ENCODE data around the gene PAM.
"Not testable (repeated sequence)": the region's sequence is repeated elsewhere in the genome, so short reads cannot be mapped to it uniquely, and the experiment has no call there.

PAM gene

GRCh38 chr5:102737805-102738469 is 17.2 kb upstream of the PAM start:
- no peak overlapping the region for H3K4me3 ChIP-seq
- H3K4me1 ChIP-seq = no peaks in the 10 kb centered on the region
- no peak for DNase-seq (ENCODE audit: low spot score in 2 of 2)
- in situ Hi-C loops (cut with MboI; ENCODE audit: low sequenced_read_pairs) = no loop called here
- no peaks in the 10 kb centered on the region; the same call in 1 of the 2 replicates for H3K27me3 ChIP-seq (ENCODE audit: low read depth)
- no peaks in the 10 kb centered on the region for H3K9me3 ChIP-seq
- no peaks in the 10 kb centered on the region for H3K36me3 ChIP-seq (replicated peaks)

GRCh38 chr5:102740515-102740914 is 14.6 kb upstream of the PAM start:
- in situ Hi-C loops (cut with MboI; ENCODE audit: low sequenced_read_pairs) = no loop called here
- no peaks in the 10 kb centered on the region for H3K27me3 ChIP-seq (ENCODE audit: low read depth)
- no peaks in the 10 kb centered on the region for H3K4me1 ChIP-seq
- DNase-seq (ENCODE audit: low spot score in 2 of 2) = no peak
- no peak overlapping the region for H3K4me3 ChIP-seq
- H3K36me3 ChIP-seq (replicated peaks) = no peaks in the 10 kb centered on the region
- H3K9me3 ChIP-seq = no peaks in the 10 kb centered on the region

- Histone ChIP-seq H3K36me3 (replicated peaks) (no peaks in the 10 kb centered on the region), H3K27me3 (ENCODE audit: low read depth) (no peaks in the 10 kb centered on the region), H3K4me1 (no peaks in the 10 kb centered on the region), H3K9me3 (no peaks in the 10 kb centered on the region), H3K4me3 (no peak overlapping the region)
- no peak for DNase-seq (ENCODE audit: low spot score in 2 of 2)
- in situ Hi-C loops (cut with MboI; ENCODE audit: low sequenced_read_pairs) = no loop called here
These were observed 12.9 kb upstream of the PAM start for GRCh38 chr5:102742215-102742614.

GRCh38 chr5:102743900-102744299 is 11.2 kb upstream of the PAM start:
- no peaks in the 10 kb centered on the region for H3K9me3 ChIP-seq
- no peaks in the 10 kb centered on the region for H3K4me1 ChIP-seq
- no peak overlapping the region for H3K4me3 ChIP-seq
- in situ Hi-C loops (cut with MboI; ENCODE audit: low sequenced_read_pairs) = no loop called here
- H3K36me3 ChIP-seq (replicated peaks) = no peaks in the 10 kb centered on the region
- peaks cover 4% of the 10 kb centered on the region for H3K27me3 ChIP-seq (ENCODE audit: low read depth)
- no peak for DNase-seq (ENCODE audit: low spot score in 2 of 2)

GRCh38 chr5:102747386-102748166 is 7.5 kb upstream of the PAM start:
- Histone ChIP-seq H3K36me3 (replicated peaks) (no peaks in the 10 kb centered on the region), H3K4me1 (no peaks in the 10 kb centered on the region), H3K4me3 (no peak overlapping the region), H3K9me3 (no peaks in the 10 kb centered on the region), H3K27me3 (ENCODE audit: low read depth) (peaks cover 4% of the 10 kb centered on the region)
- in situ Hi-C loops (cut with MboI; ENCODE audit: low sequenced_read_pairs) = no loop called here
- no peak for DNase-seq (ENCODE audit: low spot score in 2 of 2)

GRCh38 chr5:102749416-102750030 is 5.6 kb upstream of the PAM start:
- no peaks in the 10 kb centered on the region for H3K36me3 ChIP-seq (replicated peaks)
- no peak overlapping the region for H3K4me3 ChIP-seq
- H3K9me3 ChIP-seq = no peaks in the 10 kb centered on the region
- no peak for DNase-seq (ENCODE audit: low spot score in 2 of 2)
- peaks cover 4% of the 10 kb centered on the region for H3K27me3 ChIP-seq (ENCODE audit: low read depth)
- in situ Hi-C loops (cut with MboI; ENCODE audit: low sequenced_read_pairs) = no loop called here
- peaks cover 2% of the 10 kb centered on the region for H3K4me1 ChIP-seq

- Histone ChIP-seq H3K4me3 (no peak overlapping the region), H3K9me3 (no peaks in the 10 kb centered on the region), H3K4me1 (peaks cover 3% of the 10 kb centered on the region), H3K36me3 (replicated peaks) (no peaks in the 10 kb centered on the region), H3K27me3 (ENCODE audit: low read depth) (peaks cover 4% of the 10 kb centered on the region)
- in situ Hi-C loops (cut with MboI; ENCODE audit: low sequenced_read_pairs) = no loop called here
- DNase-seq (ENCODE audit: low spot score in 2 of 2) = no peak
These were observed 4.8 kb upstream of the PAM start for GRCh38 chr5:102750151-102750834.

- H3K4me1 ChIP-seq = peaks cover 12% of the 10 kb centered on the region
- in situ Hi-C loops (cut with MboI; ENCODE audit: low sequenced_read_pairs); H3K4me3 ChIP-seq; H3K36me3 ChIP-seq (replicated peaks); H3K27me3 ChIP-seq (ENCODE audit: low read depth); DNase-seq (ENCODE audit: low spot score in 2 of 2); H3K9me3 ChIP-seq: not testable (repeated sequence)
These were observed 3.2 kb upstream of the PAM start for GRCh38 chr5:102751903-102752376.

GRCh38 chr5:102753889-102754766 is 977 bp upstream of the PAM start:
- in situ Hi-C loops (cut with MboI; ENCODE audit: low sequenced_read_pairs) = no loop called here
- Histone ChIP-seq H3K4me3 (peak overlapping the region; percentile 58), H3K27me3 (ENCODE audit: low read depth) (no peaks in the 10 kb centered on the region), H3K4me1 (peaks cover 20% of the 10 kb centered on the region), H3K9me3 (no peaks in the 10 kb centered on the region), H3K36me3 (replicated peaks) (no peaks in the 10 kb centered on the region)
- DNase-seq (ENCODE audit: low spot score in 2 of 2) = no peak

GRCh38 chr5:102755686-102756371 is 724 bp downstream of the PAM start:
- Histone ChIP-seq H3K4me1 (peaks cover 20% of the 10 kb centered on the region), H3K27me3 (ENCODE audit: low read depth) (no peaks in the 10 kb centered on the region), H3K4me3 (peak overlapping the region; percentile 58), H3K36me3 (replicated peaks) (no peaks in the 10 kb centered on the region), H3K9me3 (no peaks in the 10 kb centered on the region)
- DNase-seq (ENCODE audit: low spot score in 2 of 2) = peak; percentile 44 to 63
- in situ Hi-C loops (cut with MboI; ENCODE audit: low sequenced_read_pairs) = no loop called here

GRCh38 chr5:102758576-102758975 is 3.5 kb downstream of the PAM start:
- in situ Hi-C loops (cut with MboI; ENCODE audit: low sequenced_read_pairs) = no loop called here
- DNase-seq (ENCODE audit: low spot score in 2 of 2) = no peak
- H3K27me3 ChIP-seq (ENCODE audit: low read depth) = no peaks in the 10 kb centered on the region
- H3K9me3 ChIP-seq = no peaks in the 10 kb centered on the region
- H3K4me3 ChIP-seq = no peak overlapping the region
- H3K36me3 ChIP-seq (replicated peaks) = no peaks in the 10 kb centered on the region
- peaks cover 20% of the 10 kb centered on the region for H3K4me1 ChIP-seq

- peaks cover 20% of the 10 kb centered on the region for H3K4me1 ChIP-seq
- H3K4me3 ChIP-seq = no peak overlapping the region
- no peaks in the 10 kb centered on the region for H3K36me3 ChIP-seq (replicated peaks)
- in situ Hi-C loops (cut with MboI; ENCODE audit: low sequenced_read_pairs) = no loop called here
- H3K27me3 ChIP-seq (ENCODE audit: low read depth) = no peaks in the 10 kb centered on the region
- H3K9me3 ChIP-seq = no peaks in the 10 kb centered on the region
- no peak for DNase-seq (ENCODE audit: low spot score in 2 of 2)
These were observed 4.2 kb downstream of the PAM start for GRCh38 chr5:102759289-102759688.

Data from HAP-1 (cell line).